ENCODE measurements around the gene NTMT1.

GRCh38 chr9:129584136-129584535, 41.8 kb upstream of the NTMT1 start:
- TF ChIP-seq CTCF (IDR thresholded peaks at IDR 0.05), result no peak
- no peak for TF ChIP-seq POLR2A (IDR thresholded peaks at IDR 0.05)

Data from adrenal gland (tissue), 5 donors.